Endothelial cell of umbilical vein (primary cell): ENCODE data around the gene UBA6. TPM values are rescaled to one million over a fixed set of nuclear protein-coding genes. Genes with fewer than 3 reads are reported as not detected.

Experiments
- BruUV-seq: library from RNA; stranded (reverse); fragments of 400-500 nt; replicated peaks from 2 replicates; lab custom pipeline; 2021; lab: Mats Ljungman, UMichigan
- CTCF ChIA-PET: fragments of 300-600, 350-600 bp; sonication (Branson Sonifier 250); formaldehyde crosslinking; loops from one replicate; lab custom pipeline; 2021; ENCODE audit warnings: antibody characterized with exemption, inconsistent platforms; lab: Charles Lee
- POLR2A ChIA-PET: fragments of 300-600, 350-600 bp; sonication (Branson Sonifier 250); formaldehyde crosslinking; loops from one replicate; lab custom pipeline; 2021; ENCODE audit warnings: antibody characterized with exemption, inconsistent platforms; lab: Charles Lee
- DNase-seq: peaks from one replicate; pipeline ENCODE4 v3.0.0-alpha.2; 2011; ENCODE audit warnings: low read depth, low spot score
- FAIRE-seq: peaks from 2 replicates; lab custom pipeline; 2011; peaks lifted over from hg19 to GRCh38; lab: Jason Lieb, UNC
- H2AFZ ChIP-seq: 2 replicates; pipeline ENCODE4 v1.6.0; 2012; ENCODE audit warnings: low read depth, low read length, control low read depth, inconsistent platforms
- H3K27ac ChIP-seq: 2 replicates; pipeline ENCODE4 v1.5.1; 2011; ENCODE audit warnings: low read depth, mild to moderate bottlenecking, control low read depth, low read length, moderate library complexity; ENCODE audit not compliant: insufficient read depth
- H3K27me3 ChIP-seq, 2 experiments: 2 replicates each; pipeline versions ENCODE4 v1.6.0 to v1.6.1; 2011; ENCODE audit warnings: low read length in 2 of 2, mixed read lengths in 1 of 2; ENCODE audit not compliant: control insufficient read depth in 2 of 2, insufficient read depth in 2 of 2
- H3K36me3 ChIP-seq, 2 experiments: 2 replicates in 1 of 2; 3 replicates in 1 of 2; pipeline ENCODE4 v1.5.1; 2011; ENCODE audit warnings: low read length in 2 of 2, mild to moderate bottlenecking in 1 of 2, moderate library complexity in 1 of 2; ENCODE audit not compliant: control insufficient read depth in 2 of 2, insufficient read depth in 2 of 2; ENCODE audit errors: extremely low read depth in 1 of 2
- H3K4me1 ChIP-seq: 3 replicates; pipeline ENCODE4 v1.5.1; 2011; ENCODE audit warnings: mild to moderate bottlenecking, low read length; ENCODE audit not compliant: control insufficient read depth, insufficient read depth; ENCODE audit errors: extremely low read depth
- H3K4me2 ChIP-seq: 2 replicates; pipeline ENCODE4 v1.6.1; 2011; ENCODE audit warnings: low read length, control low read depth, mixed read lengths; ENCODE audit not compliant: insufficient read depth
- H3K4me3 ChIP-seq, 3 experiments: fragments of 200-600 bp in 1 of 3; sonication (generic), shearing (Covaris generic) in 1 of 3; replicated peaks in 1 of 3; 2 replicates each; pipeline ENCODE4 v1.5.1; 2011 to 2016; ENCODE audit warnings: control low read depth in 3 of 3, low read length in 3 of 3, mild to moderate bottlenecking in 2 of 3, inconsistent platforms in 1 of 3, low read depth in 1 of 3, moderate library complexity in 1 of 3; ENCODE audit not compliant: insufficient read depth in 1 of 3
- H3K79me2 ChIP-seq: 2 replicates; pipeline ENCODE4 v1.6.0; 2012; ENCODE audit warnings: low read length, inconsistent platforms; ENCODE audit not compliant: control insufficient read depth, insufficient read depth
- H3K9ac ChIP-seq: replicated peaks from 2 replicates; pipeline ENCODE3; 2011; ENCODE audit warnings: low read length, control low read depth; ENCODE audit not compliant: insufficient read depth; ENCODE audit errors: extremely low read depth
- H3K9me1 ChIP-seq: replicated peaks from 3 replicates; pipeline ENCODE4 v1.6.0; 2011; ENCODE audit warnings: mild to moderate bottlenecking, low read length; ENCODE audit not compliant: control insufficient read depth, insufficient read depth; ENCODE audit errors: extremely low read depth
- H3K9me3 ChIP-seq: replicated peaks from 2 replicates; pipeline ENCODE4 v1.5.1; 2012; ENCODE audit warnings: low read length, inconsistent platforms; ENCODE audit not compliant: control insufficient read depth, insufficient read depth
- H4K20me1 ChIP-seq: replicated peaks from 2 replicates; pipeline ENCODE3; 2011; ENCODE audit warnings: mild to moderate bottlenecking, low read length; ENCODE audit not compliant: control insufficient read depth, insufficient read depth; ENCODE audit errors: extremely low read depth
- CTCF ChIP-seq, 2 donors: IDR thresholded peaks; 1 replicate in 1 of 2; 2 replicates in 1 of 2; pipeline ENCODE4 v1.5.1; 2011; ENCODE audit warnings: low read length in 2 of 2, mild to moderate bottlenecking in 2 of 2, moderate library complexity in 2 of 2, control low read depth in 1 of 2, inconsistent platforms in 1 of 2, low read depth in 1 of 2; ENCODE audit not compliant: insufficient read depth in 1 of 2; ENCODE audit errors: extremely low read depth in 1 of 2
- EZH2 ChIP-seq: IDR thresholded peaks from 2 replicates; pipeline ENCODE4 v1.6.1; 2012; ENCODE audit warnings: borderline replicate concordance, low read depth, mild to moderate bottlenecking, moderate library complexity, low read length, inconsistent platforms; ENCODE audit not compliant: severe bottlenecking
- FOS ChIP-seq: IDR thresholded peaks from 2 replicates; pipeline ENCODE4 v1.6.1; 2011; ENCODE audit warnings: mild to moderate bottlenecking, low read length, moderate library complexity, borderline replicate concordance; ENCODE audit not compliant: insufficient read depth
- GATA2 ChIP-seq: IDR thresholded peaks from 2 replicates; pipeline ENCODE4 v1.7.0; 2011; ENCODE audit warnings: low read depth, mild to moderate bottlenecking, moderate library complexity, mixed read lengths, low read length; ENCODE audit not compliant: insufficient read length, insufficient read depth
- JUN ChIP-seq: IDR thresholded peaks from 2 replicates; pipeline ENCODE4 v1.6.1; 2011; ENCODE audit warnings: borderline replicate concordance, low read depth; ENCODE audit not compliant: insufficient read length, insufficient read depth
- MAX ChIP-seq: IDR thresholded peaks from 2 replicates; pipeline ENCODE4 v1.6.1; 2011; ENCODE audit not compliant: insufficient read depth, insufficient read length
- MYC ChIP-seq: IDR thresholded peaks from one replicate; pipeline ENCODE4 v1.6.1; 2011; ENCODE audit warnings: mild to moderate bottlenecking, low read depth, low read length
- POLR2A ChIP-seq: IDR thresholded peaks from 2 replicates; pipeline ENCODE4 v1.6.1; 2012; ENCODE audit warnings: low read depth, mild to moderate bottlenecking, control low read depth, low read length
- POLR2AphosphoS5 ChIP-seq: IDR thresholded peaks from 2 replicates; pipeline ENCODE4 v1.6.1; 2012; ENCODE audit warnings: low read depth, mild to moderate bottlenecking, control low read depth, low read length, moderate library complexity; ENCODE audit not compliant: insufficient read depth
- dilution Hi-C: fragments of 300-500 bp; cut with MboI; formaldehyde crosslinking; loops from one replicate; pipeline ENCODE4 v1.15.0; 2019; ENCODE audit warnings: low sequenced_read_pairs; ENCODE audit not compliant: extremely low pct_ligation_motif_present
- intact Hi-C: fragments of 100-400 bp; cut with micrococcal nuclease; formaldehyde crosslinking; loops from one replicate; pipeline ENCODE4 v1.10.0; 2022
- polyA plus RNA-seq, 4 experiments: library from polyadenylated mRNA; depleted of rRNA in 3 of 4; stranded (reverse) in 3 of 4; unstranded in 1 of 4; fragments of >200 nt; gene quantifications; 2 replicates each; pipeline versions ENCODE4 v1.2.1 to v1.2.3, GENCODE V29; 2011 to 2012; ENCODE audit warnings: missing spikeins in 1 of 4
- total RNA-seq: library from RNA; stranded (reverse); gene quantifications from 2 replicates; pipeline ENCODE4 v1.2.3, GENCODE V29; 2021

UBA6 gene
- total and polyA plus RNA-seq, 2 donors (not counting 3 experiments of a cell fraction or from before 2014, with no cell fraction given), result 30.9 to 96.4 TPM

GRCh38 chr4:67723949-67724348, 23.0 kb upstream of the UBA6 start:
- intact Hi-C loops, result no loop called here
- Histone ChIP-seq H3K79me2 (no peaks in the 10 kb centered on the region), H4K20me1 (no peaks in the 10 kb centered on the region), H2AFZ (no peak overlapping the region), H3K27me3 (no peaks in the 10 kb centered on the region), H3K36me3 (no peaks in the 10 kb centered on the region), H3K9ac (no peak overlapping the region), H3K4me1 (peaks cover 5% of the 10 kb centered on the region), H3K4me2 (no peak overlapping the region), H3K9me3 (no peaks in the 10 kb centered on the region), H3K9me1 (no peaks in the 10 kb centered on the region), H3K27ac (no peak overlapping the region), H3K4me3 (no peak overlapping the region)
- ChIA-PET CTCF (interaction anchor here (0.6 to 6.0 kb wide), 4 partner anchors 10 to 187 kb away, joined by 3 to 27 read pairs (median 4); partner anchors contain the start of gene UBA6), POLR2A (no interaction called here)
- no peak for DNase-seq
- BruUV-seq, result no TSS peak
- TF ChIP-seq FOS, result no peak
- TF ChIP-seq EZH2, result no peak
- no peak for TF ChIP-seq POLR2AphosphoS5
- TF ChIP-seq MAX, result no peak
- no peak for TF ChIP-seq GATA2
- TF ChIP-seq POLR2A, result no peak
- TF ChIP-seq MYC, result no peak
- TF ChIP-seq JUN, result no peak
- no peak for TF ChIP-seq CTCF (IDR thresholded peaks at IDR 0.05; ENCODE audit: extremely low read depth in 1 of 2, insufficient read depth in 1 of 2, low read depth in 1 of 2, low read length in 2 of 2)
- no peak for FAIRE-seq
- dilution Hi-C loops, result no loop called here
